GM12878 (cell line): Measurements from ENCODE around the gene MTO1. TPM values are rescaled to one million over a fixed set of nuclear protein-coding genes. Genes with fewer than 3 reads are reported as not detected.

Experiments used
- ATAC-seq: fragments of 200-7000 bp; cut with Tn5 transposase; 3 replicates; pipeline ENCODE4 v1.9.1; 2020; ENCODE audit warnings: mild to moderate bottlenecking, moderate library complexity
- BruUV-seq: library from RNA; stranded (reverse); fragments of 400-500 nt; replicated peaks from 2 replicates; lab custom pipeline; 2021; lab: Mats Ljungman, UMichigan
- CTCF ChIA-PET: fragments of 300-600 bp; sonication (Branson Sonifier 250); formaldehyde crosslinking; extraction: SDS; loops from one replicate; lab custom pipeline; 2021; ENCODE audit warnings: inconsistent platforms; lab: Yijun Ruan, JAX
- POLR2A ChIA-PET: fragments of 350-600 bp; formaldehyde crosslinking; extraction: SDS; loops from one replicate; lab custom pipeline; 2021; ENCODE audit warnings: inconsistent platforms; lab: Charles Lee
- RAD21 ChIA-PET: fragments of 300-600 bp; sonication (Branson Sonifier 250); formaldehyde crosslinking; loops from one replicate; lab custom pipeline; 2023; ENCODE audit warnings: antibody characterized with exemption; ENCODE audit not compliant: unreplicated experiment; lab: Charles Lee
- SMC1A ChIA-PET: fragments of 300-600 bp; sonication (Branson Sonifier 250); formaldehyde crosslinking; loops from one replicate; lab custom pipeline; 2023; ENCODE audit not compliant: unreplicated experiment, uncharacterized antibody; lab: Charles Lee
- DNase-seq: peaks from one replicate; pipeline ENCODE4 v3.0.0-alpha.2; 2011; ENCODE audit warnings: low read depth, low spot score
- FAIRE-seq: peaks from 3 replicates; lab custom pipeline; 2011; peaks lifted over from hg19 to GRCh38; lab: Jason Lieb, UNC
- H2AFZ ChIP-seq: 2 replicates; pipeline ENCODE4 v1.6.0; 2011; ENCODE audit warnings: low read depth, low read length, control low read depth; ENCODE audit not compliant: control insufficient read depth
- H3K27ac ChIP-seq: 2 replicates; pipeline ENCODE4 v1.5.1; 2011; ENCODE audit warnings: control low read depth; ENCODE audit not compliant: control insufficient read depth, insufficient read depth
- H3K27me3 ChIP-seq, 2 experiments: replicated peaks in 1 of 2; 2 replicates each; pipeline versions ENCODE4 v1.6.0 to v1.6.1; 2011; ENCODE audit warnings: low read length in 1 of 2; ENCODE audit not compliant: control insufficient read depth in 2 of 2, insufficient read depth in 2 of 2
- H3K36me3 ChIP-seq, 2 experiments: 2 replicates each; pipeline ENCODE4 v1.5.1; 2011; ENCODE audit warnings: low read length in 1 of 2; ENCODE audit not compliant: control insufficient read depth in 2 of 2, insufficient read depth in 2 of 2
- H3K4me1 ChIP-seq: 2 replicates; pipeline ENCODE4 v1.6.1; 2011; ENCODE audit warnings: mild to moderate bottlenecking, low read length, moderate library complexity, mixed read lengths; ENCODE audit not compliant: control insufficient read depth, insufficient read depth
- H3K4me2 ChIP-seq: 2 replicates; pipeline ENCODE4 v1.6.0; 2011; ENCODE audit warnings: control low read depth; ENCODE audit not compliant: control insufficient read depth, insufficient read depth
- H3K4me3 ChIP-seq: fragments of 200-600 bp; sonication (generic); 2 replicates; pipeline ENCODE4 v1.5.1; 2016
- H3K79me2 ChIP-seq: 2 replicates; pipeline ENCODE4 v1.6.0; 2011; ENCODE audit warnings: low read length; ENCODE audit not compliant: control insufficient read depth, insufficient read depth
- H3K9ac ChIP-seq: 2 replicates; pipeline ENCODE4 v1.8.0; 2011; ENCODE audit warnings: low read length, control low read depth, mixed read lengths; ENCODE audit not compliant: control insufficient read depth, insufficient read depth
- H3K9me3 ChIP-seq: replicated peaks from 3 replicates; pipeline ENCODE4 v1.5.1; 2011; ENCODE audit warnings: mild to moderate bottlenecking, low read length; ENCODE audit not compliant: control insufficient read depth, insufficient read depth
- H4K20me1 ChIP-seq: 2 replicates; pipeline ENCODE4 v1.6.0; 2011; ENCODE audit not compliant: control insufficient read depth, insufficient read depth
- FOXK2 ChIP-seq: fragments of 450-650 bp; IDR thresholded peaks from 2 replicates; pipeline ENCODE4 v1.6.1; 2017; ENCODE audit warnings: mild to moderate bottlenecking, moderate library complexity
- FOXM1 ChIP-seq: IDR thresholded peaks from 2 replicates; pipeline ENCODE4 v1.6.1; 2012; ENCODE audit warnings: low read depth, mild to moderate bottlenecking, inconsistent platforms, low read length, moderate library complexity
- IRF5 ChIP-seq: fragments of 450-650 bp; IDR thresholded peaks from 2 replicates; pipeline ENCODE4 v1.6.1; 2017; ENCODE audit warnings: borderline replicate concordance
- NR2F1 ChIP-seq: fragments of 450-650 bp; conservative IDR thresholded peaks from 2 replicates; pipeline ENCODE4 v1.6.1; 2017; ENCODE audit warnings: mild to moderate bottlenecking
- POU2F2 ChIP-seq: IDR thresholded peaks from 3 replicates; pipeline ENCODE4 v1.6.1; 2011; ENCODE audit warnings: low read depth, mild to moderate bottlenecking, low read length, borderline replicate concordance
- SRF ChIP-seq, 2 experiments: IDR thresholded peaks; 2 replicates each; pipeline ENCODE4 v1.6.1; 2011; ENCODE audit warnings: low read depth in 2 of 2, low read length in 2 of 2, mild to moderate bottlenecking in 1 of 2, moderate library complexity in 1 of 2
- TCF12 ChIP-seq: IDR thresholded peaks from 2 replicates; pipeline ENCODE4 v1.6.1; 2011; ENCODE audit warnings: low read depth, mild to moderate bottlenecking, low read length
- ZZZ3 ChIP-seq: IDR thresholded peaks from 2 replicates; pipeline ENCODE4 v1.6.1; 2011; ENCODE audit warnings: low read depth; ENCODE audit not compliant: control insufficient read depth, insufficient read length
- WGBS: methylation state at CpG from one replicate; pipeline ENCODE4 v1.1.6; 2016; ENCODE audit warnings: low lambda C conversion rate; ENCODE audit not compliant: insufficient replicate concordance, insufficient coverage; ENCODE audit errors: missing lambda C conversion rate; 5-methylcytosine and 5-hydroxymethylcytosine counted together
- in situ Hi-C: fragments of 300-500 bp; cut with MboI; formaldehyde crosslinking; loops from 9 replicates; pipeline ENCODE4 v1.14.3; 2018; ENCODE audit warnings: mixed read lengths
- intact Hi-C: fragments of 100-400 bp; cut with micrococcal nuclease; formaldehyde crosslinking; loops from one replicate; pipeline ENCODE4 v1.14.2; 2022; ENCODE audit not compliant: unreplicated experiment
- polyA plus RNA-seq, 11 experiments: library from polyadenylated mRNA; depleted of rRNA in 4 of 11; unstranded in 6 of 11; stranded (reverse) in 5 of 11; fragments of >200 nt; fragmentation: Nextera tagmentation in 4 of 11; fragmentation: Illumina TruSeq in 1 of 11; extraction: Ambion mirVana in 4 of 11; extraction: Trizol in 1 of 11; gene quantifications; 1 replicate in 1 of 11; 2 replicates in 10 of 11; pipeline versions ENCODE4 v1.2.1 to v1.2.3, GENCODE V29; 2011 to 2016; ENCODE audit warnings: inconsistent platforms in 2 of 11, missing spikeins in 2 of 11, low read depth in 1 of 11
- total RNA-seq, 4 experiments: library from RNA; depleted of rRNA in 3 of 4; stranded (reverse); fragments of >200 nt in 3 of 4; fragmentation: Illumina TruSeq in 1 of 4; extraction: Trizol in 1 of 4; gene quantifications; 2 replicates each; pipeline versions ENCODE4 v1.2.1 to v1.2.3, GENCODE V29; 2013 to 2021
- TF ChIP-seq, protein P1 (sequence below): IDR thresholded peaks from 2 replicates; pipeline ENCODE4 v1.6.1; 2011; ENCODE audit warnings: low read depth, mild to moderate bottlenecking, low read length, moderate library complexity, borderline replicate concordance; ENCODE audit errors: extremely low read depth

Gene MTO1
- total and polyA plus RNA-seq, 10 of the 15 experiments (the other 5 are each of a cell fraction or from before 2014, with no cell fraction given) = 24.8 to 53.6 (median 33.1) TPM

DNA sequence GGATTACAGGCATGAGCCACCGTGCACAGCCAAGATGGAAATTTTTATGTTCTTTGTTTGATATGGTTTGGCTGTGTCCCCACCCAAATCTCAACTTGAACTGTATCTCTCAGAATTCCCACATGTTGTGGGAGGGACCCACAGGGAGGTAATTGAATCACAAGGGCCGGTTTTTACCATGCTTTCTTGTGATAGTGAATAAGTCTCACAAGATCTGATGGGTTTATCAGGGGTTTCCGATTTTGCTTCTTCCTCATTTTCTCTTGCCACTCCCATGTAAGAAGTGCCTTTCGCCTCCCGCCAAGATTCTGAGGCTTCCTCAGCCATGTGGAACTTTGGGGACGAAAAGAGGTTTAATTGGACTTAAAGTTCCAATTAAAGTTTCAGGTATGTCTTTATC, 44.7 kb downstream of the MTO1 start:
- POLR2A ChIA-PET = no interaction called here
- 65% methylated on average over 6 of the region's 6 CpGs for WGBS
- ATAC-seq (no peak), FAIRE-seq (no peak), DNase-seq (no peak)
- no peak overlapping the region for H3K4me2 ChIP-seq
- no peaks in the 10 kb centered on the region; the same call in 2 of the 3 replicates for H3K9me3 ChIP-seq
- no peak overlapping the region for H3K4me3 ChIP-seq
- BruUV-seq = no TSS peak
- no peaks in the 10 kb centered on the region for H3K79me2 ChIP-seq
- H2AFZ ChIP-seq = no peak overlapping the region
- in situ Hi-C loops = loop anchor here (25.0 kb wide), 1 partner anchor 106 kb away; no protein-coding TSS in a partner anchor
- CTCF ChIA-PET = no interaction called here
- SMC1A ChIA-PET = no interaction called here
- H4K20me1 ChIP-seq = no peaks in the 10 kb centered on the region
- H3K9ac ChIP-seq = no peak overlapping the region
- H3K27me3 ChIP-seq = no peaks in the 10 kb centered on the region
- RAD21 ChIA-PET = no interaction called here
- no peak overlapping the region for H3K27ac ChIP-seq
- H3K36me3 ChIP-seq = peaks cover 3 to 12% of the 10 kb centered on the region in 2 experiments; a peak in 3 of 4 replicates
- no peaks in the 10 kb centered on the region for H3K4me1 ChIP-seq
- intact Hi-C loops = no loop called here
- TF ChIP-seq, protein P1, sequence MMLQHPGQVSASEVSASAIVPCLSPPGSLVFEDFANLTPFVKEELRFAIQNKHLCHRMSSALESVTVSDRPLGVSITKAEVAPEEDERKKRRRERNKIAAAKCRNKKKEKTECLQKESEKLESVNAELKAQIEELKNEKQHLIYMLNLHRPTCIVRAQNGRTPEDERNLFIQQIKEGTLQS = no peak
- TF ChIP-seq TCF12 (no peak), NR2F1 (no peak)

GRCh38 chr6:73508776-73509175, 47.2 kb downstream of the MTO1 start:
- in situ Hi-C loops = loop anchor here (25.0 kb wide), 1 partner anchor 104 kb away; no protein-coding TSS in a partner anchor
- H4K20me1 ChIP-seq = no peaks in the 10 kb centered on the region
- WGBS = 0% methylated on average over 1 of the region's 1 CpG

More at GRCh38 chr6:73508776-73509175, 47.2 kb downstream of the MTO1 start:
- intact Hi-C loops = no loop called here
- no peak overlapping the region for H3K4me2 ChIP-seq
- RAD21 ChIA-PET = interaction anchor here (0.6 to 1.5 kb wide), 3 partner anchors 10 to 47 kb away, joined by 3 read pairs; partner anchors contain the start of gene MTO1
- ATAC-seq = no peak
- no TSS peak for BruUV-seq
- DNase-seq = no peak
- SMC1A ChIA-PET = interaction anchor here (1.1 to 1.5 kb wide), 5 partner anchors 9 to 18 kb away, joined by 3 to 6 read pairs (median 3); no protein-coding TSS in a partner anchor
- H2AFZ ChIP-seq = no peak overlapping the region
- CTCF ChIA-PET = interaction anchor here (1.0 to 1.2 kb wide), 3 partner anchors 9 to 48 kb away, joined by 3 to 5 read pairs (median 4); partner anchors contain the start of gene MTO1
- TF ChIP-seq SRF (IDR thresholded peaks at IDR 0.05; ENCODE audit: low read depth in 2 of 2, low read length in 2 of 2) = no peak
- TF ChIP-seq FOXM1 = no peak
- TF ChIP-seq FOXK2 = no peak
- TF ChIP-seq POU2F2 = no peak
- no peak for TF ChIP-seq IRF5
- no peak for TF ChIP-seq ZZZ3
- H3K4me3 ChIP-seq = no peak overlapping the region
- H3K79me2 ChIP-seq = no peaks in the 10 kb centered on the region
- no peak overlapping the region for H3K27ac ChIP-seq
- no peak for FAIRE-seq
- H3K9me3 ChIP-seq = no peaks in the 10 kb centered on the region; the same call in 2 of the 3 replicates
- H3K9ac ChIP-seq = no peak overlapping the region
- POLR2A ChIA-PET = interaction anchor here (2.2 kb wide), 1 partner anchor 13 kb away, joined by 21 read pairs; the partner anchor contains the start of gene EEF1A1
- H3K4me1 ChIP-seq = no peaks in the 10 kb centered on the region; the same call in 1 of the 2 replicates
- no peaks in the 10 kb centered on the region for H3K27me3 ChIP-seq
- H3K36me3 ChIP-seq = peaks cover 0 to 9% of the 10 kb centered on the region in 2 experiments; a peak in 2 of 4 replicates
